Central memory CD4-positive, alpha-beta T cell (primary cell): ENCODE measurements around the gene RFX2.
"Not testable (repeated sequence)": the region's sequence is repeated elsewhere in the genome, so short reads cannot be mapped to it uniquely, and the experiment has no call there.

Experiments
- DNase-seq: peaks from one replicate; pipeline ENCODE4 v3.0.0; 2022

The RFX2 gene

DNA sequence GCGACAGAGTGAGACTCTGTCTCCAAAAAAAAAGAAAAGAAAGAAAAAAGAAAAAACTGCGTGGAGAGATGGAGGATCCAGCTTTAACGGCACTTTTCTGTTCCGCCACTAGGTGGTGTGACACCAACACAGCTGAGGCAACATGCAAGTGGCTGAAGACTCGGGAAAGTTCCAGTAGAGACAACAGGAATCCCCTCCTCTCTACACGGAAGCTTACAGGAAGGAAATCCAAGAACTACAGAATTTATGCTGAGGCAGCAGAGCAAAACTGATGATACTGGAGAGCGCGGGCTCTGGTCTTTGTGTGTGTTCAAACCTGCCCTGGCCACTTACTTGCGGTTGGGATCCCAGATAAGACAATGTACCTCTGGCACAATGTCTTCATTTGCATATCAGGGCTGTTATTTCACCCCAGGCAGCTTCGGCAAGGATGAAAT is 142.3 kb downstream of the RFX2 start:
- peak; percentile 49 for DNase-seq

DNA sequence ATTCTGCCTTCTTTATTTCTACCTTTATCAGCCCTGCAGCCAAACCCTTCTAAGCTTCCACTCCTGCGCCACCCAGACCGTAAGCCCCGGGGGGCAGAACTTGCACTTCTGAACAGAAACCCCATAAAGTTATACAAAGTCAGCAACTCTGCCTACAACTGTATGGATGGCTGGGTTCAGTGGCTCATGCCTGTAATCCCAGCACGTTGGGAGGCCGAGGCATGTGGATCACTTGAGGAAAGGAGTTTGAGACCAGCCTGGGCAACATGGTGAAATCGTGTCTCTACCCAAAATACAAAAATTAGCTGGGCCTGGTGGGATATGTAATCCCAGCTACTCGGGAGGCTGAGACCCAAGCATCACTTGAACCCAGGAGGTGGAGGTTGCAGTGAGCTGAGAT is 142.7 kb downstream of the RFX2 start:
- no peak for DNase-seq

DNA sequence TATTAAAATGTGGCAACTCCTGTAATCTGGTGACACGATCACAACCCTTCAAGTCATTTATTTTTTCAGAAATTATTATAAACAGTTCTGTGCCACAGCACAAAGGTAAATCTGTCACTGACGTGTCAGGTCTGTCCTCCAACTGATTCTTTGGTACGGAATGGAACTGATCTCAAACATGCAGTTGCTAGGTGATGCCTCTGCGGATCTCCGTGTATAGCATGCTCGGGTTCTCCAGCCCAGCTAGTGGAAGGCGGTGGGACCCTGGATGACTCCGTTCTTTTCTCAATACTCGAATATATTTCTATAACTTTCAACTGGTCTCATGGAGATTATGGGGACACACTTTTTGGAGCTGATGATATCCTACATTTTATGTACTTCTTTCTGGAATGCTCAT is 143.4 kb downstream of the RFX2 start:
- DNase-seq = no peak

DNA sequence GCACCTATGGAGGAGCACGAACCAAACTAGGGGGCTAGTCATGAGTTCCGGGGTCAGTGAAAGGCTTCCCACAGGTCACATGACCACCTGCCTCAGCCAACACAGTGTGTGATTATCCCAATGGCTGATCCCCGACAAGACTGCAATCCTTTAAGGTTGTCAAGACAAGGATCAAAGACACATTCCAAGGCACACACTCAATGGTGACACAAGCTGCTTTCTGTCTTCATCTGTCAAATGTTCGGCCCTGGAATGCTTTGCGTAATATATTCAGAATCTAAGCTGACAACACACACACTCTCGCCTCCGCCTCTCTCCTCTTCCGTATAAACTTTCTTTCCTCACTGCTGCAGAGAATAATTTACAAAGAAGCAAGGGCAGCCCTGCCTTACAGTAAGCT is 144.1 kb downstream of the RFX2 start:
- DNase-seq = no peak

DNA sequence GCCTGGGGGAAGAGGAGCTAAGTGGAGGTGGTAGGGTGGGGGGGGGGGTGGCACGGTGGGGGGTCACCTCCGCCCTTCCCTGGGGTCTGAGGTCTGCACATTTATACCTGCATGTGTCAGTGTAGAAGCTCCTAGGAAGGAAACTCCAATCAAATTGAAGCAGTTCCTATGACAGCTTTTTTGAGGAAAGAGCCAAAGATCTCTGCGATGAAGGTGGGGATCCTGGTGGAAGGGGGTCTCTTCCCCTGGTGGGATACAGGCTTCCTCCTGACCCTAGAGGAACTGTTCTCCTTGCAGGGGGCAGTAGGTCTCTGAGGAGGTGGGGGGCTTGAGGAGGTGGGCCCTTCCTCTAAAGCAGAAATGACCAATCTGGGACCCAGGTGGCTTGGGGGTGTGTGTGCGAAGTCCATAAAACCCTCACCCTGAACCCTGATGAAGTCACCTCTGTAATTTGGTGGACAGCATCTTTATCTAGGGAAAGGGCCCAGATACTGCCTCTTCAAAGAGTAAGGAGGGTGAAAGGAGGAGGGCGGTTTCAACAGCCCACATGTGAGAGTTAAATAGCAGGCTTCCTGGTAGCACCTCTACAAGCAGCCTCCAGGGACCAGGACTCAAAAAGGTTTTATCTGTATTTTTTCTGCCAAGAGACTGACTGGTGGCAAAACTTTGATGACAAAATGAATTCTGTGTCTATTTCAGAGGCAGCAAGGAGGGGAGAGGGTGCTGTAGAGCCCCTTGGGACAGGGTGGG is 145.3 kb downstream of the RFX2 start:
- no peak for DNase-seq

DNA sequence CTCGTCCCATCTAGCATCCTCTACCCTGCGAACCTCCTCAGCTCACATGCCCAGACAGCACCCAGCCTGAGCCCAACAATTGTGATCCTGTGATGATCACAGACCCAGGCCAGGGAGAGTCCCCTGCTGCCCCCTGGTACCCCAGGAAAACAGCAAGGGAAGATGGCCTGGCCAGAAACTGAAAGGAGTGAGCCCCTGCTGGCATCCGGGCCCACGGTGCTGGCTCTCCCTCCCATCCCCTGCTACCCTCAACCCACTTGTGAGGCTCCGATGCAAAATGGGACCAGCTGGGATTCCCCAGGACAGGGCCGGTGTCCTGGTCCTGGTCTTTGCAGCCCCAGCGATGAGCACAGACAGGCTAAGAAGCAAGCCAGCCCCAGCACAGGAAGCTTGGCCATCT is 146.4 kb downstream of the RFX2 start:
- no peak for DNase-seq

DNA sequence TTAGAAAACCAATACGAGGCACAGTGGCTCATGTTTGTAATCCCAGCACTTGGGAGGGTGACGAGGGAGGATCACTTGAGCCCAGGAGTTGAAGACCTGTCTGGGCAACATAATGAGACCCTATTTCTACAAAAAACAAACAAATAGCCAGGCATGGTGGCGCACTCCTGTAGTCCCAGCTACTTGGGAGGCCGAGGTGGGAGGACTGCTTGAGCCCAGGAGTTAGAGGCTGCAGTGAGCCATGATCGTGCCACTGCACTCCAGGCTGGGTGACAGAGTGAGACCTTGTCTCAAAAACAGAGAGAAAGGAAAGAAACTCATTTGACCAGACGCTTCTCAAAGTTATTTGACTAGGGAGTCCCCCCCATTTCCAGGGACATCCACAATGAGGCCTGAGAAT is 147.0 kb downstream of the RFX2 start:
- DNase-seq = not testable (repeated sequence)

DNA sequence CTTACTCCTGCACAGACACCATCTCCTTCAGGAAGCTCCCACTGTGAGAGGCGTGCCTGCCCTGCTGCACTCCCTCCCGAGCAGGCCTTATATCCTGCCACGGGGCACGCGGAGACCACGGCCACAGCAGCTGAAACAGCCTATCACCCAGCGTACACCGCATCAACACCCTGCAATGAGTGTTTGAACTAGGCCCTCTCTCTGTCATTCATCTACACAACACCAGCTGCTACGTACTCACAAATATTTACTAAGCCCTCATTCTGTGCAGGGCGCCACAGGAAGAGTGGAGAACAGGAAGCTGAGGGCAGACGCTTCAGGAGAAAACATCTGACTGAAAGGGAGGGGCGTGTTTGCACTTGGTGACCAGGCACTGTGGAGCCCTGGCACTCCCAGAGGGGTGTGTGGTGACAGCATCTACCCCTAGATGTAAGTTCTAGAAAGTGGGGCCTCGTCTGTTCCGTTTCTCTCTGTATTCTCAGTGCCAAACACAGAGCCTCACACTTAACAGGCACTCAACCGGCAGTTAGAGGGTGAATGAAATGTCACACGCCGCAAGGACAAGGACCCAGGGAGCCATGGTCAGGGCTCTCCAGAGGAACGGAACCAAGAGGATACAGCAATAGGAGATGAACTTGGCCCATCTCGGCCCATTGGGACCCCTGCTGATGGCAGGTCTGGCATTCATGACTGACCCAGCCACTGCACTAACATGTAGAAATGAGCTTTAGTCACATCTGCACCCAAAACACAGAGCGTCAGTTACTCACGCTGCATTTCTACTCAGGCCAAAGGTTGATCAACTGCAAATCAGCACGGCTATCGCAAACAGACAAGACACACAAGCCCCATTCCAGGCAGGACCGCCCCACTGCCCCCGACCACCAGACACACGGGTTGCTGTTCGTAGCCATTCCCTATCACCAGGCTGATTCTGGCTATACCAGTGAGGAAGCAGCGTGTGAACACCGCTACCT is 148.0 kb downstream of the RFX2 start:
- peak; percentile 89 for DNase-seq

DNA sequence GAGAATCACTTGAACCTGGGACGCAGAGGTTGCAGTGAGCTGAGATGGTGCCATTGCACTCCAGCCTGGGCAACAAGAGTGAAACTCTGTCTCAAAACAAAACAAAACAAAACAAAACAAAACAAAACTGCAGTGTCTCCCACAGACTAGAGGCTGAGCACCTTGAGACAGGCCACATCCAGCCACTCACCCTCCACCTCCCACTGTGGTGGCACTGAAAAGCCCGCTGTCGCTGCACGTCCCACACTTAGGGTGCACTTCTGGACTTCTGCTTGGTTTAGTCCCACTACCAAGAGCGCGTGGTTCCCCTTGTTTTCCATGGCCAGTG is 148.7 kb downstream of the RFX2 start:
- DNase-seq = not testable (repeated sequence)

DNA sequence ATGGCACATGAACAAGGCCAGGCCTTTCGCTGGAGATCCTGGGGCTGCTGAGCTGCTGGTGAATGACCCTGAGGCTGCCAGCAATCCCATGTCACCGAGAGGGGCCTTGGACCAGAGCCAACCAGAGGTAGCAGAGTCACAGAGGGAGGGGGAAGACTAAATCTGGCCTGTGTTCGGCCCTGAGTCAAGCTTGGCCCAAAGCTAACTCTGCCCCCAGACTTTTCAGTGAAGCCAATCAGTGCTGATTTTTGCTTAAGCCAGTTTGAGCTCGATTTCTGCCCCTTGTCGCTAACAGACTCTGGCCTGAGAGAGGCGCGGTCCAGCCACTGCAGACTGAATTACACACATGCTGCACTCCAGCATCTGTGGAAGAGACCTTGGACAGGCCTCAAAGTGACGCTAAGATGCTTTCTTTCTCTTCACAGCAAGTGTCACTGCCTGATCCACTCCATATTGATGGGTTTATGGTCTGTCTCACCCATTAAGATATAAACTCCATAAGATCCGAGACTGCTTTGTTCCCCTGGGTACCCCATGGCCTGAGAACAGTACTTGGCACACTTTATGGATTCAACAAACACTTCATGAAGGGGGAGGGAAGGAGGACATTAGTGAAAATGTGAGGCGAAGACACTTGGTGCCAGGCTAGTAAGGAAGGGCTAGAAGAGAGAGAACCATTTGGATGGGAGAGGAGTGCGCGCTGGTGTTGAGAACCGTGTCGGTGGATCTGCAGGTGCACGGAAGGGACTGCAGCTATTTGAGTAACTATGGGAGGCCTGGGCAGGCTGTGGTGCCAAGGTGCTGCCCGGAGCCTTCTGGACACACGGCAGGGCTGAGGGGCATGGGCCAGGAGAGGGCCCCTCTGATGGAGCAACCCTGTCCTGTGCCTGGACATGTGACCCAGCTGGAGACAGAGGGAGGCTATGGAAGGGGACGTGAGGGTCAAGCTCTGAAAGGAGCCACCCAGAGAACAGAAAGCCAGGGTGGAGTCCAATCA is 150.0 kb downstream of the RFX2 start:
- no peak for DNase-seq

DNA sequence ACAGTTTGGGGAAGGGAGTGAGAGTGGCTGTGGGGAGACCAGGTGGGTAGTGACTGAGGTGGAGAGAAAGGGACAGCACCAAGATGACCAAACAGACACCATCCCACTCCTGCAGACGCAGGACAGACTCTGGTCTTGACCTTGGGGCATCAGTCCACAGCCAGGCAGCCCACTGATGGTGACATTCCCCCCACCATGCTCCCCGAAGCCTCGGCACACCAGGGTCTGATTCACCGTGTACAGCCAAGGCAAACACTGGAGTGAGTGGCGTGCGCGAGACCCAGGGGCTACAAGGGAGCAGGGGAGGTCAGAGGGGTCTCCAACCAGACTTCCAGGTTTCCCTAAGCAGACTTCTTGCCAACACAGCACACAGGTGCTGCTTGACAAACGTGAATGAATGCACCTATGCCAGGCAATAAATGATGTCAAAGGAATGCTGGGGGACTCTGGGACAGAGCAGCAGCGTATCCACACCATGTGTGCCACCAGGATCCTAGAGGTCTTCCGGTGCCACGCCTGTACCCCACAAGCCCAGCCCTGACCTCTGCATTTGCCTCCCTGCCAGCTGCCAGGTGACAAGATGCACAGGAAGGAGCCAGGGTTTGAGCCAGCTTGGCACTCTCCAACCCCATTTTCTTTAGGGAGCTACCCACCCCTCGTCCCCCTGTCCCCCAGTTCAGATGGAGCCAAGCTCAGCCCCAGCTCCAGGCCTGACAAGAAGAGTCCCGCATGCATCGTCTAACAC is 150.9 kb downstream of the RFX2 start:
- no peak for DNase-seq

DNA sequence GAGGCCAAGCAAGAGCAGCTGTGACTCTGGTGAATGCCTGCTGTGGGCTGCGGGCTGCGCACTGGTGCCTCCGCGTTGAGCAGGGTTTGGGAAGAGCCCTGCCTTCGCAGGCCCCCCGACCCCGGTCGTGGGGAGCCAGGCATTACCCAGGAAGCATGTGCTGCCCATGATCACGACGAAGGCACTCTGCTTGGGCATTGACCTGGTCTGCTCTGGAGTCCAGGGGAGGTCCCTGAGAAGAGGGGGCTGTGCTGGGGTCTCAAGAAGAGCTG is 151.5 kb downstream of the RFX2 start:
- no peak for DNase-seq

DNA sequence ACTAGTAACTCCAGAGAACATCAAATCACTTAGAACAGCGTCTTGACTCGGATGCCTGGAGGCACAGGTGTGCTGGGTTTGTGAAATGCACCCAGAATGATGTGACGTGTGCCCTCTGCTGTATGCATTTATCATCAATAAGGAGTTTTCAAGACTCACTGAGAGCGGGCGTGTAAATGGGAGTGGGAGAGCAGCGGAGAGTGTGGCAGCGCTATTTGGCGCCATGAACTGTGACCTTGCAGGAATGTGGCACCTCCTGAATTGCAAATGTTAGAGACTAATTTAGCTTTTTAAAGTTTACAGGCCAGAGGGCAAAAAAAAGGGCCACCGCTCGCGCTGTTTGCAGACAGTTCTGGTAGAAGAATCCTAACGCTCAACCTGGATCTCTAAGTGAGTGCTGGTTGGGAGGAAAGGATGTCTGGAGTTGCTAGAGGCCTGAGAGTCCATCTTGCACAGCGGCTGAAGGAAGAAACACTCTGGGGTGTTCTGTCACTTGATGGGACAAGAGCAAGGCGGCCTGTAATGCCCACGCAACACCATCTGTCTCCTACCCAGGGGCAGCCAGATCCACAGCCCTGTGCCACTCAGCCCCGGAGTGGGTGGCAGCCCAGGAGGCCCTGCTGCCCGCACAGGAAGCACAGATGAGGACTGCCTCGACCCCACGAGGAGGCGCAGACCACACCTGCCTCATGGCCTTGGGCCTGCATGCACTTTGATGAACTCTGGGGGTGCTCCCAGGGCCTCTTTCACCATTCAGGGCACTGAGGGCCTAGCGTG is 152.0 kb downstream of the RFX2 start:
- no peak for DNase-seq

DNA sequence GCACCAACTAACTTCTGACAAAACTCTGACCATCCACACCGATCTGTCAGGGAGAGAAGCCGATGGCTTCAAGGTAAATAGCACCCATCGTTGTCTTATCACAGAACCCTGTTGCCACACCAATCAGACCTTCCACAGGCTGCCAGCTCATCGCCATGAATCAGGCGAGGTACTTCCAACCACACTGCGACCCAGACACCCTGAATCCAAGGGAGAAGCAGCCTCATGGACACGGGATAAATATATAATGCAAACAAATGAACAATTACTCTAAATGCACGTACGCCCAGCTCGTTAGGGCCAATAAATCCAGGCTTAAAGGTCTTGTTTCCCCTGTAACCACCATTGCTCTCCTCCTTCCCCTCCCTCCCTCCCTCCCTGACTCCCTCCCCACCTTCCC is 153.1 kb downstream of the RFX2 start:
- no peak for DNase-seq

DNA sequence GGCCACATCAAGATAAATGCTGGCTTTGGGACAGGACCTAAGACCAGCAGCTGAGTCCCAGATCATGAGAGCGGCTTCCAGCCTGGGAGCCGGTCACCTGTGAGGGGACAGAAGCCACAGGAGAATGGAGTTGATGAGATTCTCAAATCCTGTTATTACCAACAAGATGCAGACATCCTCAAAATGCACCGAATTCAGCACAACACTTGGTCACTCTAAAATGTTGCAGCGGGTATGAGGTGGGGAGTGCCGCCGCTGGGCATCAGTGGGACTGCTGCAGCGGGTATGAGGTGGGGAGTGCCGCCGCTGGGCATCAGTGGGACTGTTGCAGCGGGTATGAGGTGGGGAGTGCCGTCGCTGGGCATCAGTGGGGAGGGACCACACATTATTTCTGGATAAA is 153.6 kb downstream of the RFX2 start:
- no peak for DNase-seq

DNA sequence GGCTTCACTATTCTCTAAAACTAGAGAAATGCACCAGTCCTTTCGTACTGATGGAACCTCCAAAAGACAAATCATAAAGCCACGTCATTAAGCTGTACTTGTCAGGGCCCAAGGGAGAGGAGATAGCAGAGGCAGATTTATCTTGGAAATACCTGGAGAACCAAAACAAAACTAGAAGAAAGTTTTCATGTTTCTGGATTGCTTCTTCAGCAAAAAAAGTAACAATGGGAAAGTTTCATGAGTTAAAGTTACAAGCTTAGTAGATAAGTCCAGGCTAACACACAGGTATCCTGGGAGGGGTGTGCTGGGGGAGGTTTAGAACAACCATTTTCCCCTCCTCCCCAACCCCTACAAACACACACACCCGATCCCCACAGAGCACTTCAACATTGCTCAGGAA is 154.0 kb downstream of the RFX2 start:
- no peak for DNase-seq

DNA sequence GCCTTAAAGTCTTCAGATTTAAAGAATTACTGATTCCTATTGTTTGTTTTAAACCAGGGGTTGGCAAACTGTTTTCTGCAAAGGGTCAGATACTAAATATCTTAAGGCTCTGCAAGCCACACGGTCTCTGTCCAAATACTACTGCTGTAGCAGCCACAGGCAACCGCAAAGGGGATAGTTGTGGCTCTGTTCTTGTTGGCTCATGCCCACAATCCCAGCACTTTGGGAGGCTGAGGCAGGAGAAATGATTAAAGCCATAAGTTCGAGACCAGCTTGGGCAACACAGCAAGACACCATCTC is 154.7 kb downstream of the RFX2 start:
- DNase-seq = no peak

DNA sequence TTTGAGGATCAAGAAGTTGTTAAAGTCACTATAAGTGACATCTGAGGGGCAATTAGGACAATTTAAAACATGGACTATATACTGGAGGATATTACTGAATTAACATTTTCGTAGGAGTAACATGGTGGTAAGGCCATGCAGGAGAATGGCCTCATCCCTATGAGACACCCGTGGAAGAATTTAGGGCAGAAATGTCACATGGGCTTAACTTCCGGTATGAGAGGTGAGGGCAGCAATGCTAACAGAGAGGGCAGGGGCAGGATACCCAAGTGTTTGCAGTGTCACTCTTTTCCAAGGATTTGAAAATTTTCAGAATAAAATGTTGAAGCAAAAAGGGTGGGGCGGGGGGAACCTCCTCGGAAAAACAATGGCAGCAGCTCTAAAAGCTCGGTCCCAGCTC is 156.0 kb downstream of the RFX2 start:
- DNase-seq = no peak

DNA sequence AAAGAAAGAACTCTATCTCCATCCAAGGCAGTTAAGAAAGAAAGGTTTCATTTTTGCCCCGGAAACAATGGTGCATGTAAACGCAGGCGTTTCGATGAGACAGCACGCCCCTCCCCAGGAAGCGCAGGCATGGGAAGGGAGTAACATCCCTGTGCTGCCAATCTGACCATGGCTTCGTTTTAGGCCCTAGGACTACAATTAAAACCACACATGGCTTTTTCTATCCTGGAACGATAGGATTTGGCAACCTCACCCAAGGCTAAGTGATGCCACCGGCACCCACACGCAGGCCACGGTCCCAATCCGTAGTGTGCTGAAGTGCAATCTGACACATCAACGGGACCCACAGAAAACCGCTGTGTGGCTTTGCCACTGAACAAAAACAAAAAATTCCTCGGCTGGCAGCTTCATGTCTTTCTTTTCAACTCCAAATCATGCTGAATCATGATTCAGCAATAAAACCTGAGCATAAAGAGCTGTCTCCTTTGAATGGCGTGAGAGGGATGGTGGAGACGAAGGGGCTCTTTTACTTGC is 156.6 kb downstream of the RFX2 start:
- peak; percentile 28 for DNase-seq

DNA sequence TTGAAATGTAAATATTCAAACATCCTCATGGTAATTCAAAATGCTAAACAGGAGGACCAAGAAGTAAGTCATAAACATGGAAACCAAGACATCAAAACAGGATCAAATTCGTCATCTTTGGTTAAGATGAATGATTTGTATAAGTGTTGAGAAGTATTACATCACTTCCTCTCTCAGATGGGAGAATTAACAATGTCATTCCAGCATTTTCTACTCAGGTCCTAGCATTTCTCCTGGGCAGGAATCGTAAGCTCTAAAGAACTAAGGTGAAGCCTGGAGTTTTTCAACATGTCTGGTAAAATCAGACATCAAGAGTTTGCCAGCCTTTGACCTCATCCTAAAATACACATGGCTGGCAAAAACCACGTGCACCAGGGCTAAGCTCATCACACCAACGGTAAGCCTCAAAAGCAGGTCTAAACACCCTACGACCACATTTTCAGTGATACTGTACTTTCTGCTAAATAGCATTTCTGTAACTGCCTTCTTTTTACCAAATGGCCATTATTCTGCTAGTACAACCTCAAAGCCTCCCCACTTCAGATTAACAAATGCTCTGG is 157.2 kb downstream of the RFX2 start:
- no peak for DNase-seq
